H1 (cell line): ENCODE data around the gene OR6C75. TPM values are rescaled to one million over a fixed set of nuclear protein-coding genes. Genes with fewer than 3 reads are reported as not detected.

Source experiments
- CTCF ChIA-PET: fragments of 300-600 bp; sonication (Branson Sonifier 250); formaldehyde crosslinking; loops from one replicate; lab custom pipeline; 2021; ENCODE audit not compliant: partially characterized antibody; lab: Charles Lee
- POLR2A ChIA-PET: fragments of 300-600 bp; sonication (Branson Sonifier 250); formaldehyde crosslinking; loops from one replicate; lab custom pipeline; 2021; ENCODE audit warnings: inconsistent platforms; ENCODE audit not compliant: partially characterized antibody; lab: Charles Lee
- DNase-seq, 2 experiments: peaks; one replicate each; pipeline versions ENCODE4 v3.0.0 to v3.0.0-alpha.2; 2010 to 2022; ENCODE audit warnings: low spot score in 2 of 2, low read depth in 1 of 2, mixed read lengths in 1 of 2
- FAIRE-seq: peaks from 2 replicates; lab custom pipeline; 2011; peaks lifted over from hg19 to GRCh38; lab: Jason Lieb, UNC
- H2AFZ ChIP-seq: 2 replicates; pipeline ENCODE4 v1.8.1; 2012; ENCODE audit warnings: low read length, inconsistent platforms
- H2AK5ac ChIP-seq: 2 replicates; pipeline ENCODE4 v1.6.1; 2013; ENCODE audit warnings: low read depth, low read length
- H2BK120ac ChIP-seq: replicated peaks from 2 replicates; pipeline ENCODE3; 2013; ENCODE audit warnings: low read depth, low read length, inconsistent platforms
- H2BK12ac ChIP-seq: 2 replicates; pipeline ENCODE4 v1.6.1; 2013; ENCODE audit warnings: low read depth, low read length
- H2BK15ac ChIP-seq: 2 replicates; pipeline ENCODE4 v1.6.1; 2013; ENCODE audit warnings: low read length
- H2BK20ac ChIP-seq: 2 replicates; pipeline ENCODE4 v1.6.1; 2013; ENCODE audit warnings: low read length
- H2BK5ac ChIP-seq: 2 replicates; pipeline ENCODE4 v1.6.1; 2013; ENCODE audit warnings: low read depth, low read length
- H3K14ac ChIP-seq: 2 replicates; pipeline ENCODE4 v1.6.1; 2013; ENCODE audit warnings: inconsistent platforms; ENCODE audit not compliant: insufficient read length
- H3K18ac ChIP-seq: 2 replicates; pipeline ENCODE4 v1.6.1; 2013; ENCODE audit warnings: low read length; ENCODE audit errors: extremely low read depth
- H3K23ac ChIP-seq: 2 replicates; pipeline ENCODE4 v1.6.1; 2013; ENCODE audit warnings: inconsistent platforms; ENCODE audit not compliant: insufficient read length
- H3K23me2 ChIP-seq: 2 replicates; pipeline ENCODE4 v1.6.1; 2013; ENCODE audit warnings: low read depth, low read length
- H3K27ac ChIP-seq: 2 replicates; pipeline ENCODE4 v1.6.1; 2011; ENCODE audit warnings: low read depth, low read length, inconsistent platforms
- H3K27me3 ChIP-seq, 4 experiments: replicated peaks in 1 of 4; 1 replicate in 1 of 4; 2 replicates in 3 of 4; pipeline versions ENCODE4 v1.6.1 to v1.8.1; 2011 to 2013; ENCODE audit warnings: low read length in 3 of 4, mild to moderate bottlenecking in 3 of 4, inconsistent platforms in 2 of 4, mixed read lengths in 2 of 4, moderate library complexity in 1 of 4; ENCODE audit not compliant: control insufficient read depth in 3 of 4, insufficient read depth in 3 of 4; ENCODE audit errors: extremely low read depth in 1 of 4
- H3K36me3 ChIP-seq, 4 experiments: 2 replicates each; pipeline versions ENCODE4 v1.6.1 to v1.8.1; 2011 to 2013; ENCODE audit warnings: mild to moderate bottlenecking in 4 of 4, low read length in 3 of 4, moderate library complexity in 2 of 4, control low read depth in 1 of 4, inconsistent platforms in 1 of 4; ENCODE audit not compliant: insufficient read depth in 4 of 4, control insufficient read depth in 2 of 4
- H3K4ac ChIP-seq: replicated peaks from 2 replicates; pipeline ENCODE3; 2013; ENCODE audit warnings: low read length, low read depth, mixed read lengths, inconsistent platforms; ENCODE audit not compliant: insufficient read length
- H3K4me1 ChIP-seq, 4 experiments: replicated peaks in 1 of 4; 1 replicate in 1 of 4; 2 replicates in 3 of 4; pipeline versions ENCODE4 v1.6.1 to v1.8.1; 2011 to 2013; ENCODE audit warnings: low read length in 3 of 4, inconsistent platforms in 2 of 4, mixed read lengths in 1 of 4; ENCODE audit not compliant: insufficient read depth in 4 of 4, control insufficient read depth in 3 of 4
- H3K4me2 ChIP-seq, 2 experiments: 2 replicates each; pipeline versions ENCODE4 v1.6.1 to v1.8.1; 2011 to 2013; ENCODE audit warnings: low read depth in 2 of 2, low read length in 2 of 2, control low read depth in 1 of 2, inconsistent platforms in 1 of 2, mild to moderate bottlenecking in 1 of 2; ENCODE audit not compliant: insufficient read depth in 1 of 2
- H3K4me3 ChIP-seq, 4 experiments: fragments of 200-600, 300-600 bp in 1 of 4; sonication (generic), shearing (Covaris generic), sonication (Bioruptor Twin) in 1 of 4; 2 replicates each; pipeline versions ENCODE4 v1.5.1 to v1.8.1; 2011 to 2016; ENCODE audit warnings: low read length in 4 of 4, low read depth in 3 of 4, control low read depth in 2 of 4, inconsistent platforms in 2 of 4, mild to moderate bottlenecking in 2 of 4, mixed read lengths in 1 of 4, moderate library complexity in 1 of 4; ENCODE audit not compliant: insufficient read depth in 2 of 4; ENCODE audit errors: extremely low read depth in 1 of 4
- H3K56ac ChIP-seq: replicated peaks from 2 replicates; pipeline ENCODE3; 2013; ENCODE audit warnings: low read depth, mild to moderate bottlenecking, mixed read lengths, low read length, inconsistent platforms; ENCODE audit not compliant: insufficient read length
- H3K79me1 ChIP-seq: 2 replicates; pipeline ENCODE4 v1.6.1; 2013; ENCODE audit warnings: low read depth, low read length, control low read depth
- H3K79me2 ChIP-seq, 2 experiments: 2 replicates each; pipeline versions ENCODE4 v1.6.1 to v1.8.1; 2012 to 2013; ENCODE audit warnings: low read length in 2 of 2, mild to moderate bottlenecking in 2 of 2, inconsistent platforms in 1 of 2; ENCODE audit not compliant: insufficient read depth in 2 of 2, control insufficient read depth in 1 of 2
- H3K9ac ChIP-seq, 4 experiments: replicated peaks in 1 of 4; 1 replicate in 1 of 4; 2 replicates in 3 of 4; pipeline versions ENCODE4 v1.6.1 to v1.8.1; 2011 to 2013; ENCODE audit warnings: low read depth in 3 of 4, low read length in 3 of 4, control low read depth in 2 of 4, mild to moderate bottlenecking in 2 of 4, moderate library complexity in 2 of 4, inconsistent platforms in 1 of 4; ENCODE audit errors: extremely low read depth in 1 of 4
- H3K9me3 ChIP-seq, 2 experiments: 2 replicates each; pipeline versions ENCODE4 v1.6.1 to v1.8.1; 2012 to 2013; ENCODE audit warnings: mild to moderate bottlenecking in 2 of 2, moderate library complexity in 2 of 2, control low read depth in 1 of 2, inconsistent platforms in 1 of 2, low read depth in 1 of 2, low read length in 1 of 2, mixed read lengths in 1 of 2; ENCODE audit not compliant: insufficient read depth in 2 of 2
- H4K20me1 ChIP-seq, 2 experiments: replicated peaks in 1 of 2; 2 replicates each; pipeline versions ENCODE3 to v1.8.1; 2011 to 2013; ENCODE audit warnings: inconsistent platforms in 2 of 2, low read length in 2 of 2, mild to moderate bottlenecking in 1 of 2; ENCODE audit not compliant: insufficient read depth in 2 of 2, control insufficient read depth in 1 of 2
- H4K5ac ChIP-seq: 2 replicates; pipeline ENCODE4 v1.6.1; 2013; ENCODE audit warnings: low read length, low read depth, mixed read lengths, inconsistent platforms; ENCODE audit not compliant: insufficient read length
- H4K8ac ChIP-seq: 2 replicates; pipeline ENCODE4 v1.8.0; 2013; ENCODE audit warnings: mild to moderate bottlenecking, moderate library complexity, low read length, inconsistent platforms; ENCODE audit not compliant: insufficient read depth; ENCODE audit errors: extremely low read depth
- H4K91ac ChIP-seq: replicated peaks from 2 replicates; pipeline ENCODE3; 2013; ENCODE audit warnings: low read length, mixed read lengths, inconsistent platforms; ENCODE audit not compliant: insufficient read length
- BCL11A ChIP-seq, 2 experiments: IDR thresholded peaks; one replicate each; pipeline ENCODE4 v1.6.1; 2011; ENCODE audit warnings: low read depth in 2 of 2, low read length in 2 of 2, mild to moderate bottlenecking in 2 of 2
- BRCA1 ChIP-seq: IDR thresholded peaks from 2 replicates; pipeline ENCODE4 v1.6.1; 2012; ENCODE audit warnings: low read depth, low read length, improper control_type of control experiment
- EP300 ChIP-seq, 2 experiments: IDR thresholded peaks; 1 replicate in 1 of 2; 2 replicates in 1 of 2; pipeline ENCODE4 v1.6.1; 2011 to 2012; ENCODE audit warnings: low read depth in 2 of 2, low read length in 2 of 2, mild to moderate bottlenecking in 2 of 2, borderline replicate concordance in 1 of 2, inconsistent platforms in 1 of 2, moderate library complexity in 1 of 2
- GABPA ChIP-seq: IDR thresholded peaks from 2 replicates; pipeline ENCODE4 v1.6.1; 2011; ENCODE audit warnings: mild to moderate bottlenecking, low read length, moderate library complexity, borderline replicate concordance; ENCODE audit not compliant: insufficient read depth
- NRF1 ChIP-seq: IDR thresholded peaks from 2 replicates; pipeline ENCODE4 v1.6.1; 2011; ENCODE audit warnings: mild to moderate bottlenecking, low read depth, low read length, improper control_type of control experiment
- POLR2A ChIP-seq, 2 experiments: IDR thresholded peaks; 1 replicate in 1 of 2; 2 replicates in 1 of 2; pipeline ENCODE4 v1.6.1; 2011; ENCODE audit warnings: low read depth in 2 of 2, low read length in 2 of 2, mild to moderate bottlenecking in 2 of 2; ENCODE audit errors: control extremely low read depth in 1 of 2
- RAD21 ChIP-seq, 2 experiments: IDR thresholded peaks in 1 of 2; conservative IDR thresholded peaks in 1 of 2; 2 replicates each; pipeline ENCODE4 v1.6.1; 2011; ENCODE audit warnings: low read depth in 2 of 2, low read length in 2 of 2, improper control_type of control experiment in 1 of 2, inconsistent platforms in 1 of 2, mild to moderate bottlenecking in 1 of 2, moderate library complexity in 1 of 2
- SIN3A ChIP-seq, 2 experiments: IDR thresholded peaks in 1 of 2; conservative IDR thresholded peaks in 1 of 2; 2 replicates each; pipeline ENCODE4 v1.6.1; 2011 to 2012; ENCODE audit warnings: low read length in 2 of 2, improper control_type of control experiment in 1 of 2, low read depth in 1 of 2, mild to moderate bottlenecking in 1 of 2
- SP2 ChIP-seq: IDR thresholded peaks from 2 replicates; pipeline ENCODE4 v1.6.1; 2012; ENCODE audit warnings: mild to moderate bottlenecking, low read length, inconsistent platforms
- TCF12 ChIP-seq: IDR thresholded peaks from 2 replicates; pipeline ENCODE4 v1.6.1; 2011; ENCODE audit warnings: low read depth, mild to moderate bottlenecking, low read length
- WGBS, 2 experiments: shearing (Covaris generic) in 1 of 2; methylation state at CpG; one replicate each; pipeline versions ENCODE4 v1.1.6 to v1.1.7; 2013 to 2015; ENCODE audit warnings: low lambda C conversion rate in 2 of 2, mixed read lengths in 2 of 2, inconsistent platforms in 1 of 2, low coverage in 1 of 2, missing lambda C conversion rate in 1 of 2; ENCODE audit not compliant: insufficient replicate concordance in 2 of 2, insufficient coverage in 1 of 2, insufficient read length in 1 of 2; ENCODE audit errors: extremely low coverage in 1 of 2, missing lambda C conversion rate in 1 of 2; 5-methylcytosine and 5-hydroxymethylcytosine counted together
- polyA plus RNA-seq, 7 experiments: library from polyadenylated mRNA; depleted of rRNA in 3 of 7; stranded (reverse) in 5 of 7; unstranded in 2 of 7; fragments of >200 nt in 5 of 7; fragments of 200-250 nt in 2 of 7; gene quantifications; 1 replicate in 5 of 7; 2 replicates in 1 of 7; 4 replicates in 1 of 7; pipeline versions ENCODE4 v1.2.1 to v1.2.3, GENCODE V29; 2011 to 2013; ENCODE audit warnings: missing spikeins in 2 of 7, mixed read lengths in 2 of 7
- total RNA-seq: library from RNA; stranded (reverse); fragmentation: NEBNext Ultra II Directional; extraction: Animal tissue kit (Norgen Biotek cat#: 25700); gene quantifications from 2 replicates; pipeline ENCODE4 v1.2.1, GENCODE V29; 2021

The OR6C75 gene
- total and polyA plus RNA-seq, 2 of the 8 experiments (the other 6 are each of a cell fraction or from before 2014, with no cell fraction given), result not detected

DNA sequence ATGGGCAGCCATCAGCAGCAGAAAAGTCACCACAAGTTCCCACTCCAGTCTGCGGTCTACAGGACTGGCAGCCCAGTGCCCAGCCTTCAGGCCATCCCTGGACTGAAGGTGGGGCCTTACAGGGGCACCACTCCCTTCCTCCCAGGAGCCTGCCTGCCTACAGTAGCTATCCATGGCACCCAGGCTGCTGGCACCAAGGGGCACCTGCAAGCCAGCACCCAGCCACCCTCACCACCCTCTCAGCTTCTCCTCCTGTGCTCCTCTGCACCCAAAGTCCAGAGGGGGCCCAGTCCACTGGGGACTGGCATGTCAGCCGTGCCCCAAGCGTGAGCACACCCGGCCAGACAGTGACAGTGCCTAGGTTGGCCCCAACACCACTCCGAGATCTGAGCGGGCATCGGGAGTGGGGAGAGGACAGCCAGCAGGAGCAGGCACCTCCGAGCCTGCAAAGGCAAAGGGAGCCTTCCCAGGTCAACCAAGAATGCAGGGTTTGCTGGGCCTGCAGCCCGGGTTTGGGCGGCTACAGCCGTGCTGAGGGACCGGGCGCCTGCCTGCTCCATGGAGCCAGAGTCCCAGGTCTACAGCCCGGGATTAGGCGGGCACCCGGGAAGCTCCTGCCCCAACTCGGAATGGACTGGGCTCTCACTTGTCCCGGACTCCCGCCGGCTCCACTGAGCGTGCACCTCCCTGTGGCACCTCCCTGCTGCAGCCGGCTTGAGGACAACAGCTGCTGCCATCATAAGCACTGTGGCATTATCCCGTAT lies 29.4 kb downstream of the OR6C75 start:
- FAIRE-seq, result no peak
- ChIA-PET POLR2A (no interaction called here), CTCF (interaction anchor here (0.7 to 0.8 kb wide), 2 partner anchors 11 to 95 kb away, joined by 3 read pairs; no protein-coding TSS in a partner anchor)
- H3K4me3 ChIP-seq, result no peak overlapping the region
- no peak overlapping the region for H3K56ac ChIP-seq
- no peak overlapping the region; a peak in 1 of 4 replicates for H3K4me2 ChIP-seq
- no peak overlapping the region for H3K18ac ChIP-seq
- no peak overlapping the region for H3K14ac ChIP-seq
- no peak overlapping the region for H3K4ac ChIP-seq
- H2BK5ac ChIP-seq, result no peak overlapping the region
- H4K91ac ChIP-seq, result no peak overlapping the region
- H3K79me2 ChIP-seq, result no peaks in the 10 kb centered on the region
- no peak overlapping the region for H4K5ac ChIP-seq
- no peak overlapping the region for H2BK15ac ChIP-seq
- no peak overlapping the region for H3K27ac ChIP-seq
- no peak overlapping the region for H3K23ac ChIP-seq
- H3K23me2 ChIP-seq, result no peaks in the 10 kb centered on the region
- no peaks in the 10 kb centered on the region for H3K27me3 ChIP-seq
- no peak overlapping the region for H2AK5ac ChIP-seq
- H4K8ac ChIP-seq, result peak overlapping the region; percentile 86
- no peak overlapping the region for H2BK120ac ChIP-seq
- H2AFZ ChIP-seq, result peak overlapping the region; percentile 84
- H3K9me3 ChIP-seq, result no peaks in the 10 kb centered on the region
- H2BK20ac ChIP-seq, result no peak overlapping the region
- H2BK12ac ChIP-seq, result no peak overlapping the region
- no peaks in the 10 kb centered on the region for H3K4me1 ChIP-seq
- 91% methylated on average over 23 of the region's 23 CpGs; no CpG with 5 or more reads in 1 of the 2 experiments for WGBS, 2 experiments
- H3K79me1 ChIP-seq, result no peaks in the 10 kb centered on the region
- no peaks in the 10 kb centered on the region for H4K20me1 ChIP-seq
- no peak for DNase-seq
- H3K9ac ChIP-seq, result no peak overlapping the region
- no peaks in the 10 kb centered on the region for H3K36me3 ChIP-seq
- TF ChIP-seq EP300 (IDR thresholded peaks at IDR 0.05; ENCODE audit: borderline replicate concordance in 1 of 2, low read depth in 2 of 2, low read length in 2 of 2) (no peak), NRF1 (no peak), SP2 (no peak), POLR2A (IDR thresholded peaks at IDR 0.05; ENCODE audit: control extremely low read depth in 1 of 2, low read depth in 2 of 2, low read length in 2 of 2) (no peak), RAD21 (IDR thresholded peaks at IDR 0.05 in 1 of 2, conservative IDR thresholded peaks at IDR 0.05 in 1 of 2; ENCODE audit: low read depth in 2 of 2, low read length in 2 of 2) (no peak), BRCA1 (no peak), SIN3A (conservative IDR thresholded peaks at IDR 0.05 in 1 of 2, IDR thresholded peaks at IDR 0.05 in 1 of 2; ENCODE audit: low read depth in 1 of 2, low read length in 2 of 2) (no peak), BCL11A (IDR thresholded peaks at IDR 0.05; ENCODE audit: low read depth in 2 of 2, low read length in 2 of 2) (no peak), GABPA (no peak), TCF12 (no peak)
